ENCODE measurements around the gene IGF1R. TPM values are rescaled to one million over a fixed set of nuclear protein-coding genes. Genes with fewer than 3 reads are reported as not detected.

Gene IGF1R
- total RNA-seq, 1 experiment from 2014 or later: 71.3 TPM

- no peaks in the 10 kb centered on the region for H3K36me3 ChIP-seq (ENCODE audit: low read depth)
- no TSS peak for BruUV-seq (replicated peaks)
- H3K4me1 ChIP-seq (replicated peaks; ENCODE audit: insufficient read depth): no peaks in the 10 kb centered on the region
- H3K4me2 ChIP-seq: no peak overlapping the region
- no peak for DNase-seq
- H3K79me2 ChIP-seq (ENCODE audit: low read depth): no peaks in the 10 kb centered on the region
- ChIA-PET POLR2A (ENCODE audit: unreplicated experiment) (no interaction called here), CTCF (no interaction called here)
- H3K9me2 ChIP-seq (ENCODE audit: insufficient read depth): no peaks in the 10 kb centered on the region
- intact Hi-C loops (cut with micrococcal nuclease; ENCODE audit: unreplicated experiment): no loop called here
- TF ChIP-seq CTCF (conservative IDR thresholded peaks at IDR 0.05) (no peak), EZH2 (IDR thresholded peaks at IDR 0.05; ENCODE audit: low read depth) (no peak)
- no peaks in the 10 kb centered on the region for H4K20me1 ChIP-seq (ENCODE audit: insufficient read depth)
- H3K27me3 ChIP-seq (ENCODE audit: insufficient read depth, low read depth): no peaks in the 10 kb centered on the region
- H3K27ac ChIP-seq: no peak overlapping the region
- no peak overlapping the region for H3K4me3 ChIP-seq
- no peak overlapping the region for H2AFZ ChIP-seq
- H3K9me3 ChIP-seq (ENCODE audit: insufficient read depth, low read depth): no peaks in the 10 kb centered on the region
- H3F3A ChIP-seq (ENCODE audit: insufficient read depth, low read depth): no peaks in the 10 kb centered on the region
Measured at GRCh38 chr15:98997755-98998154, 349.4 kb downstream of the IGF1R start.

- intact Hi-C loops (cut with micrococcal nuclease; ENCODE audit: unreplicated experiment): no loop called here
- ChIA-PET CTCF (no interaction called here), POLR2A (ENCODE audit: unreplicated experiment) (no interaction called here)
- no peak for TF ChIP-seq CTCF (conservative IDR thresholded peaks at IDR 0.05)
- TF ChIP-seq EZH2 (IDR thresholded peaks at IDR 0.05; ENCODE audit: low read depth): no peak
- Histone ChIP-seq H3K4me1 (replicated peaks; ENCODE audit: insufficient read depth) (no peaks in the 10 kb centered on the region), H3K79me2 (ENCODE audit: low read depth) (no peaks in the 10 kb centered on the region), H3K4me3 (no peak overlapping the region), H3K9me3 (ENCODE audit: insufficient read depth, low read depth) (no peaks in the 10 kb centered on the region), H3K4me2 (no peak overlapping the region), H3K9me2 (ENCODE audit: insufficient read depth) (no peaks in the 10 kb centered on the region), H2AFZ (no peak overlapping the region), H3K27ac (no peak overlapping the region), H4K20me1 (ENCODE audit: insufficient read depth) (no peaks in the 10 kb centered on the region), H3F3A (ENCODE audit: insufficient read depth, low read depth) (no peaks in the 10 kb centered on the region), H3K27me3 (ENCODE audit: insufficient read depth, low read depth) (no peaks in the 10 kb centered on the region), H3K36me3 (ENCODE audit: low read depth) (no peaks in the 10 kb centered on the region)
- no TSS peak for BruUV-seq (replicated peaks)
- DNase-seq: no peak
Measured at GRCh38 chr15:98998279-98998678, 349.9 kb downstream of the IGF1R start.

GRCh38 chr15:98999233-98999632 is 350.9 kb downstream of the IGF1R start:
- Histone ChIP-seq H3K4me1 (replicated peaks; ENCODE audit: insufficient read depth) (no peaks in the 10 kb centered on the region), H3K27me3 (ENCODE audit: insufficient read depth, low read depth) (no peaks in the 10 kb centered on the region), H3K27ac (no peak overlapping the region), H3K4me2 (no peak overlapping the region), H3K9me3 (ENCODE audit: insufficient read depth, low read depth) (no peaks in the 10 kb centered on the region), H4K20me1 (ENCODE audit: insufficient read depth) (no peaks in the 10 kb centered on the region), H2AFZ (no peak overlapping the region), H3K36me3 (ENCODE audit: low read depth) (no peaks in the 10 kb centered on the region), H3F3A (ENCODE audit: insufficient read depth, low read depth) (no peaks in the 10 kb centered on the region), H3K4me3 (no peak overlapping the region), H3K79me2 (ENCODE audit: low read depth) (no peaks in the 10 kb centered on the region), H3K9me2 (ENCODE audit: insufficient read depth) (no peaks in the 10 kb centered on the region)
- intact Hi-C loops (cut with micrococcal nuclease; ENCODE audit: unreplicated experiment): no loop called here
- no TSS peak for BruUV-seq (replicated peaks)
- TF ChIP-seq CTCF (conservative IDR thresholded peaks at IDR 0.05): no peak
- TF ChIP-seq EZH2 (IDR thresholded peaks at IDR 0.05; ENCODE audit: low read depth): no peak
- POLR2A ChIA-PET (ENCODE audit: unreplicated experiment): no interaction called here
- CTCF ChIA-PET: no interaction called here
- DNase-seq: no peak
